Measurements from ENCODE around the gene ZNF853. TPM values are rescaled to one million over a fixed set of nuclear protein-coding genes. Genes with fewer than 3 reads are reported as not detected.

Gene ZNF853
- polyA plus RNA-seq, 1 of the 3 experiments (the other 2 are of a cell fraction), result 15.9 TPM

DNA sequence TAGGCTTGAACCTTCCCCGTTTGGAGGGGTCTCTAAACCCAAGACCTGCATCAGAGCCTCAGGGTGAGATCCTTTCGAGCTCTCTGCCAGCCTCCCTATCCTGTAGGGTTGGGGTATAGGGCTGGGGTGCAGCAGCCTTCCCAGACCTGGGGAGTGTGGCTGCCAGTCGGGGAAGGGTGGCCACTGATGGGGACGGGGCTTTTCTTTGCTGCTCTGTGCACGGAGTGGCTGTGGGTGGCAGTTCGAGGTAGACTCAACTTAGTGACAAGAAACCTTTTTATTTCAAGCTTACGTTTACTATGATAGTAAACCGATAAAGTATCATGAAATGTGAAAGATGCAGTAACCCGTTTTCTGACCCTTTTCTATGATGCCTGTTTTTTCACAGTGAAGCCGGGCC is 34.7 kb downstream of the ZNF853 start:
- ChIA-PET POLR2A (no interaction called here), CTCF (interaction anchor here (0.6 to 2.8 kb wide), 3 partner anchors 9 to 138 kb away, joined by 3 to 12 read pairs (median 3); no protein-coding TSS in a partner anchor)
- TF ChIP-seq RXRA (IDR thresholded peaks at IDR 0.05; ENCODE audit: borderline replicate concordance, low read depth) (no peak), RFX5 (IDR thresholded peaks at IDR 0.05; ENCODE audit: low read length) (no peak), SIN3A (IDR thresholded peaks at IDR 0.05; ENCODE audit: borderline replicate concordance, low read depth, low read length) (no peak), ELF1 (IDR thresholded peaks at IDR 0.05) (no peak), RAD21 (IDR thresholded peaks at IDR 0.05; ENCODE audit: low read length) (no peak)
- WGBS (ENCODE audit: low lambda C conversion rate), result 97% methylated on average over 10 of the region's 10 CpGs
- H3K4me3 ChIP-seq (ENCODE audit: low read depth in 2 of 2, low read length in 1 of 2), result no peak overlapping the region; a peak in 1 of 4 replicates
- no peak overlapping the region for H2AFZ ChIP-seq (ENCODE audit: low read depth)
- peaks cover 8% of the 10 kb centered on the region; the same call in 1 of the 2 replicates for H3K79me2 ChIP-seq (ENCODE audit: insufficient read depth)
- no peak overlapping the region for H3K4me2 ChIP-seq
- no peaks in the 10 kb centered on the region for H3F3A ChIP-seq (replicated peaks; ENCODE audit: insufficient read depth)
- peaks cover 20% of the 10 kb centered on the region; the same call in 1 of the 2 replicates for H4K20me1 ChIP-seq (ENCODE audit: insufficient read depth)
- H3K27me3 ChIP-seq (ENCODE audit: insufficient read depth), result no peaks in the 10 kb centered on the region
- DNase-seq, result peak; percentile 32
- no peaks in the 10 kb centered on the region for H3K9me2 ChIP-seq
- H3K36me3 ChIP-seq (replicated peaks in 1 of 2; ENCODE audit: control insufficient read depth in 1 of 2, insufficient read depth in 2 of 2, low read length in 1 of 2), result peaks cover 40 to 84% of the 10 kb centered on the region in 2 experiments
- no peaks in the 10 kb centered on the region for H3K4me1 ChIP-seq (ENCODE audit: control insufficient read depth in 1 of 2, insufficient read depth in 2 of 2, low read depth in 1 of 2, low read length in 1 of 2)
- no peaks in the 10 kb centered on the region for H3K9me3 ChIP-seq
- H3K27ac ChIP-seq (ENCODE audit: low read depth in 2 of 2, low read length in 1 of 2), result no peak overlapping the region
- no peak overlapping the region for H3K9ac ChIP-seq

- Histone ChIP-seq H3F3A (replicated peaks; ENCODE audit: insufficient read depth) (no peaks in the 10 kb centered on the region), H3K9me3 (no peaks in the 10 kb centered on the region), H3K9ac (no peak overlapping the region), H3K36me3 (replicated peaks in 1 of 2; ENCODE audit: control insufficient read depth in 1 of 2, insufficient read depth in 2 of 2, low read length in 1 of 2) (peaks cover 42 to 87% of the 10 kb centered on the region in 2 experiments), H2AFZ (ENCODE audit: low read depth) (no peak overlapping the region), H3K4me2 (no peak overlapping the region), H3K9me2 (no peaks in the 10 kb centered on the region), H3K79me2 (ENCODE audit: insufficient read depth) (peaks cover 8% of the 10 kb centered on the region; the same call in 1 of the 2 replicates), H3K27ac (ENCODE audit: low read depth in 2 of 2, low read length in 1 of 2) (no peak overlapping the region), H3K4me1 (ENCODE audit: control insufficient read depth in 1 of 2, insufficient read depth in 2 of 2, low read depth in 1 of 2, low read length in 1 of 2) (no peaks in the 10 kb centered on the region), H3K27me3 (ENCODE audit: insufficient read depth) (no peaks in the 10 kb centered on the region), H4K20me1 (ENCODE audit: insufficient read depth) (peaks cover 20% of the 10 kb centered on the region; the same call in 1 of the 2 replicates), H3K4me3 (ENCODE audit: low read depth in 2 of 2, low read length in 1 of 2) (peak overlapping the region in 1 of 2 experiments; percentile 3; a peak in 1 of 4 replicates)
- peak; percentile 36 for DNase-seq
- WGBS (ENCODE audit: low lambda C conversion rate), result 99% methylated on average over 11 of the region's 12 CpGs
- CTCF ChIA-PET, result interaction anchor here (0.6 to 2.8 kb wide), 2 partner anchors 8 to 139 kb away, joined by 3 to 12 read pairs; no protein-coding TSS in a partner anchor
- TF ChIP-seq TAF1 (IDR thresholded peaks at IDR 0.05; ENCODE audit: borderline replicate concordance, low read depth, low read length) (no peak), RFX5 (IDR thresholded peaks at IDR 0.05; ENCODE audit: low read length) (no peak), EP300 (IDR thresholded peaks at IDR 0.05; ENCODE audit: borderline replicate concordance in 1 of 2, low read depth in 1 of 2, low read length in 1 of 2) (no peak), NFIC (IDR thresholded peaks at IDR 0.05; ENCODE audit: borderline replicate concordance) (no peak), MXI1 (IDR thresholded peaks at IDR 0.05; ENCODE audit: low read depth, low read length) (no peak)
- TF ChIP-seq, protein P1, sequence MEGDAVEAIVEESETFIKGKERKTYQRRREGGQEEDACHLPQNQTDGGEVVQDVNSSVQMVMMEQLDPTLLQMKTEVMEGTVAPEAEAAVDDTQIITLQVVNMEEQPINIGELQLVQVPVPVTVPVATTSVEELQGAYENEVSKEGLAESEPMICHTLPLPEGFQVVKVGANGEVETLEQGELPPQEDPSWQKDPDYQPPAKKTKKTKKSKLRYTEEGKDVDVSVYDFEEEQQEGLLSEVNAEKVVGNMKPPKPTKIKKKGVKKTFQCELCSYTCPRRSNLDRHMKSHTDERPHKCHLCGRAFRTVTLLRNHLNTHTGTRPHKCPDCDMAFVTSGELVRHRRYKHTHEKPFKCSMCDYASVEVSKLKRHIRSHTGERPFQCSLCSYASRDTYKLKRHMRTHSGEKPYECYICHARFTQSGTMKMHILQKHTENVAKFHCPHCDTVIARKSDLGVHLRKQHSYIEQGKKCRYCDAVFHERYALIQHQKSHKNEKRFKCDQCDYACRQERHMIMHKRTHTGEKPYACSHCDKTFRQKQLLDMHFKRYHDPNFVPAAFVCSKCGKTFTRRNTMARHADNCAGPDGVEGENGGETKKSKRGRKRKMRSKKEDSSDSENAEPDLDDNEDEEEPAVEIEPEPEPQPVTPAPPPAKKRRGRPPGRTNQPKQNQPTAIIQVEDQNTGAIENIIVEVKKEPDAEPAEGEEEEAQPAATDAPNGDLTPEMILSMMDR (IDR thresholded peaks at IDR 0.05), result no peak
- POLR2A ChIA-PET, result no interaction called here
Measured at GRCh38 chr7:6650521-6651011, 35.2 kb downstream of the ZNF853 start.
